Measurements from ENCODE around the gene SH3RF1. TPM values are rescaled to one million over a fixed set of nuclear protein-coding genes. Genes with fewer than 3 reads are reported as not detected.

The SH3RF1 gene
- total RNA-seq, 1 donor from 2014 or later, result 33.8 TPM

GRCh38 chr4:169132561-169133305 is 138.0 kb downstream of the SH3RF1 start:
- no peak overlapping the region for H3K27ac ChIP-seq
- intact Hi-C loops (cut with DNase I), result no loop called here

GRCh38 chr4:169131556-169132208 is 139.1 kb downstream of the SH3RF1 start:
- intact Hi-C loops (cut with DNase I), result no loop called here
- DNase-seq (no peak), ATAC-seq (no peak)
- no peak for TF ChIP-seq CTCF (IDR thresholded peaks at IDR 0.05)
- Histone ChIP-seq H3K36me3 (peaks cover 52% of the 10 kb centered on the region), H3K4me1 (peaks cover 3% of the 10 kb centered on the region), H3K27me3 (no peaks in the 10 kb centered on the region), H3K4me3 (no peak overlapping the region), H3K27ac (no peak overlapping the region), H3K9me3 (no peaks in the 10 kb centered on the region)

More at GRCh38 chr4:169132561-169133305, 138.0 kb downstream of the SH3RF1 start:
- H3K36me3 ChIP-seq, result peaks cover 46% of the 10 kb centered on the region
- H3K9me3 ChIP-seq, result no peaks in the 10 kb centered on the region
- DNase-seq (no peak), ATAC-seq (no peak)
- peaks cover 3% of the 10 kb centered on the region for H3K4me1 ChIP-seq
- TF ChIP-seq CTCF (IDR thresholded peaks at IDR 0.05), result no peak
- H3K27me3 ChIP-seq, result no peaks in the 10 kb centered on the region
- H3K4me3 ChIP-seq, result no peak overlapping the region

- no peaks in the 10 kb centered on the region for H3K9me3 ChIP-seq
- H3K4me3 ChIP-seq, result no peak overlapping the region
- H3K27ac ChIP-seq, result no peak overlapping the region
- no peaks in the 10 kb centered on the region for H3K27me3 ChIP-seq
- H3K4me1 ChIP-seq, result peaks cover 3% of the 10 kb centered on the region
- no peak for TF ChIP-seq CTCF (IDR thresholded peaks at IDR 0.05)
- H3K36me3 ChIP-seq, result peaks cover 50% of the 10 kb centered on the region
- ATAC-seq (no peak), DNase-seq (no peak)
- intact Hi-C loops (cut with DNase I), result no loop called here
These were observed 141.9 kb downstream of the SH3RF1 start for GRCh38 chr4:169128902-169129301.

DNA sequence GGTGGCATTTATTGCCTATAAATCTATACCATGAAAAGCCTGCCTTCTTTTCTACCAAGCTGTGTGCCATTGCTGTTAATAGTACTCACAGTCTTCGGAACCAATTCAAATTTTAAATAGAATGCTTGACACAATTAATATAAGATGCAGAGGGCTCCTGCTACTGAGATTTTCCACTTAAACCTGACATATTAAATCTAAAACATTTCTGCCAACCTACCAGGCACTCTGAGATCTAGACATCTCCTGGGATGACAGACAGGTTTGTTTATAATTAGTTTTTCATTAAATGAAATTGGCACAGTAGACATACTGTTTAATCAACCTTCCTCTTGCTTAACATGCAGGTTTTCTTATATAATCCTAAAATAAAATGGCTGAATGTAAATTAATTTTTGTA is 143.4 kb downstream of the SH3RF1 start:
- Histone ChIP-seq H3K36me3 (peaks cover 50% of the 10 kb centered on the region), H3K27ac (no peak overlapping the region), H3K4me3 (no peak overlapping the region), H3K27me3 (no peaks in the 10 kb centered on the region), H3K9me3 (no peaks in the 10 kb centered on the region), H3K4me1 (peaks cover 3% of the 10 kb centered on the region)
- no peak for DNase-seq
- intact Hi-C loops (cut with DNase I), result no loop called here
- TF ChIP-seq CTCF (IDR thresholded peaks at IDR 0.05), result no peak
- no peak for ATAC-seq

GRCh38 chr4:169124661-169125060 is 146.1 kb downstream of the SH3RF1 start:
- peaks cover 46% of the 10 kb centered on the region for H3K36me3 ChIP-seq
- no peak overlapping the region for H3K4me3 ChIP-seq
- no peak for TF ChIP-seq CTCF (IDR thresholded peaks at IDR 0.05)
- H3K9me3 ChIP-seq, result no peaks in the 10 kb centered on the region
- no peak for DNase-seq
- peaks cover 3% of the 10 kb centered on the region for H3K4me1 ChIP-seq
- no peak overlapping the region for H3K27ac ChIP-seq
- no peaks in the 10 kb centered on the region for H3K27me3 ChIP-seq
- intact Hi-C loops (cut with DNase I), result no loop called here
- ATAC-seq, result no peak

Data from upper lobe of right lung (tissue), 1 donor.